GM10847 (cell line): ENCODE data around the gene NACC2.

Experiments used
- POLR2A ChIP-seq: IDR thresholded peaks from 2 replicates; pipeline ENCODE4 v1.6.1; 2011; ENCODE audit not compliant: insufficient read length; ENCODE audit errors: extremely low read depth

The NACC2 gene

GRCh38 chr9:136095070-136096058, at the start of gene NACC2:
NACC2 (minus strand) TSS chr9:136095289; CDS start chr9:136050521, 44,768 bp downstream.
- no peak for TF ChIP-seq POLR2A

- TF ChIP-seq POLR2A, result no peak
Observed at GRCh38 chr9:136144450-136144849, 49.4 kb upstream of the NACC2 start.

- TF ChIP-seq POLR2A, result no peak
Observed at GRCh38 chr9:136143215-136144001, 48.3 kb upstream of the NACC2 start.

GRCh38 chr9:136142859-136143214, 47.7 kb upstream of the NACC2 start:
- no peak for TF ChIP-seq POLR2A

GRCh38 chr9:136142414-136142796, 47.3 kb upstream of the NACC2 start:
- no peak for TF ChIP-seq POLR2A

GRCh38 chr9:136141682-136142413, 46.8 kb upstream of the NACC2 start:
- no peak for TF ChIP-seq POLR2A

- TF ChIP-seq POLR2A, result no peak
Observed at GRCh38 chr9:136140966-136141365, 45.9 kb upstream of the NACC2 start.

GRCh38 chr9:136140046-136140445, 45.0 kb upstream of the NACC2 start:
- TF ChIP-seq POLR2A, result no peak

GRCh38 chr9:136138566-136138965, 43.5 kb upstream of the NACC2 start:
- no peak for TF ChIP-seq POLR2A

GRCh38 chr9:136137321-136138265, 42.5 kb upstream of the NACC2 start:
- no peak for TF ChIP-seq POLR2A

GRCh38 chr9:136136127-136136925, 41.2 kb upstream of the NACC2 start:
- TF ChIP-seq POLR2A, result no peak

- TF ChIP-seq POLR2A, result no peak
Observed at GRCh38 chr9:136135326-136136126, 40.4 kb upstream of the NACC2 start.
